Measurements from ENCODE around the gene F2.

DNA sequence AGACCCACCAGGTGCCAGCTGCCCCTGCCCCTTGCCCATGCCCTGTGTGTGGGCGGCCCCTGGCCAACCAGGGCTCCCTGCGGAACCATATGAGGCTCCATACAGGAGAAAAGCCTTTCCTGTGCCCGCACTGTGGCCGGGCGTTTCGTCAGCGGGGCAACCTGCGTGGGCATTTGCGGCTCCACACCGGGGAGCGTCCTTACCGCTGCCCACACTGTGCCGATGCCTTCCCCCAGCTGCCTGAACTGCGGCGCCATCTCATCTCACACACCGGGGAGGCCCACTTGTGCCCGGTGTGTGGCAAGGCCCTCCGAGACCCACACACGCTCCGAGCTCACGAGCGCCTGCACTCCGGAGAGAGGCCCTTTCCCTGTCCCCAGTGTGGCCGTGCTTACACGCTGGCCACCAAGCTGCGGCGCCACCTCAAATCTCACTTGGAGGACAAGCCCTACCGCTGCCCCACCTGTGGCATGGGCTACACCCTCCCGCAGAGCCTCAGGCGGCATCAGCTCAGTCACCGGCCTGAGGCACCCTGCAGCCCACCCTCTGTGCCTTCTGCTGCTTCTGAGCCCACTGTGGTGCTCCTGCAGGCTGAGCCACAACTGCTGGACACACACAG lies 13.8 kb upstream of the F2 start:
- TF ChIP-seq, protein P1, sequence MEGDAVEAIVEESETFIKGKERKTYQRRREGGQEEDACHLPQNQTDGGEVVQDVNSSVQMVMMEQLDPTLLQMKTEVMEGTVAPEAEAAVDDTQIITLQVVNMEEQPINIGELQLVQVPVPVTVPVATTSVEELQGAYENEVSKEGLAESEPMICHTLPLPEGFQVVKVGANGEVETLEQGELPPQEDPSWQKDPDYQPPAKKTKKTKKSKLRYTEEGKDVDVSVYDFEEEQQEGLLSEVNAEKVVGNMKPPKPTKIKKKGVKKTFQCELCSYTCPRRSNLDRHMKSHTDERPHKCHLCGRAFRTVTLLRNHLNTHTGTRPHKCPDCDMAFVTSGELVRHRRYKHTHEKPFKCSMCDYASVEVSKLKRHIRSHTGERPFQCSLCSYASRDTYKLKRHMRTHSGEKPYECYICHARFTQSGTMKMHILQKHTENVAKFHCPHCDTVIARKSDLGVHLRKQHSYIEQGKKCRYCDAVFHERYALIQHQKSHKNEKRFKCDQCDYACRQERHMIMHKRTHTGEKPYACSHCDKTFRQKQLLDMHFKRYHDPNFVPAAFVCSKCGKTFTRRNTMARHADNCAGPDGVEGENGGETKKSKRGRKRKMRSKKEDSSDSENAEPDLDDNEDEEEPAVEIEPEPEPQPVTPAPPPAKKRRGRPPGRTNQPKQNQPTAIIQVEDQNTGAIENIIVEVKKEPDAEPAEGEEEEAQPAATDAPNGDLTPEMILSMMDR (IDR thresholded peaks at IDR 0.05), result no peak
- TF ChIP-seq POLR2A (IDR thresholded peaks at IDR 0.05), result no peak

Data from esophagus squamous epithelium (tissue), 4 donors.